ENCODE results near the gene AFF4. TPM values are rescaled to one million over a fixed set of nuclear protein-coding genes. Genes with fewer than 3 reads are reported as not detected.
A peak's percentile ranks its signal among the peaks of the same experiment; 100 is the strongest.
"Not testable (repeated sequence)": the region's sequence is repeated elsewhere in the genome, so short reads cannot be mapped to it uniquely, and the experiment has no call there.

Gene AFF4
- polyA plus RNA-seq, 1 donor = 44.0 TPM

- no peak for DNase-seq
Observed at GRCh38 chr5:132884548-132884947, 78.9 kb downstream of the AFF4 start.

DNA sequence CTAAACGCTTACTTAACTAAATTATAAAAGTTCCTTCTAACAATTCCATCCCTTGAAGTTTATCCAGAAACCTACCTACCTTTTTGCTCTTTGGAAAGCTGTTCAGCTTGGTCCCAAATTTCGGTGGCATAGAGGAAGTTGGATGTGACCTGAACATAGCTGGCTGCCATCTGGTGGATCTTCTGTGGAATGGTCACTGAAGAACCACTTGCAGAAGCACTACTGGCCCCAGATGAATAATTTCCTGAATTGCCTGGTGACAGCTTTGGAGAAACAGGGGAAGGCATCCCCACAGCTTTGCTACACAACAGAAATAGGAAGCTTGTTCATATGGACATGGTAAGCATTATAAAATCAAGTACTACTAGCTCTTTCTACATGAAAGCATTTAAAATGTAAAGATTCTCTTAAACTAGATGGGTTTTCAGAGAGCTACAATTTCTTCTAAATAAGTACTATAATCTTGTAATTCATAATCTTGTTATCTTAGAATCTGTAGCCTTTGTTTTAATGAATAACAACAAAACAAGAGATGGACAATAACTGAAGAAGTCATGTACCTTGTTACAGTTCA lies 80.1 kb downstream of the AFF4 start:
- peak; percentile 26 for DNase-seq

- no peak for DNase-seq
Observed at GRCh38 chr5:132877938-132878337, 85.5 kb downstream of the AFF4 start.

- DNase-seq = no peak
Observed at GRCh38 chr5:132877466-132877865, 86.0 kb downstream of the AFF4 start.

DNA sequence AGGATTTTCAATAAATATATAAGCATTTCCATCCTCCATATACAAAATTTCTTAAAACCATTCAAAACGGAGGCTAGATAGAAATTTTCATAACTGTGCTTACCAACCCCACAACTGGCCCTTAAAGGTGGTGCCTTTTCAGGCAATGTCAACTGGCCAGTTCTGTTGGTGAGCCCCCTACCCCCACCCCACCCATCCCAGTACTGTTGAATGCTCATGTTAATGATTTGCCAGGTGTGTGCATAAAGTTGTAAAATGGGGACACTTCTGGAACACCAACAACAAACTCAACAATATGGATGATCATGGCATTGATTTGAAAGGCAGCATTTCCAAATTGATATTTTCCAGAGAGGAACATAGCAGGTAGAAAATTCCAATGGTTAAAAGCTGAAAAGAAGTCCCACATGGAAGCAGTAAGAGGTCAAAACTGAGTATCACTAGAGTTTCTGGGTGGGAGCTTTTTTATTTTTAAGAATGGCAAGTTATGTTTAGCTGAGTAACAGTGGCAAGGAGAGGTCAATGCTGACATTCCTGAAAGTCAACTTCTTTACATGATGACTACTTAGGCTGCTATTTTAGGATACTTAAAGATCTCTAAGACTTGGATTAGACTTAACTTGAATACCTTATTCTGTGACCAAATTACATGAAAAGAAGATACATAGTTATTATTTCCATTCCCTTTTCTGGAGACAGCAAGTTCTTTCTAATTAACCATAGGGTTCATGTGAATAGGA lies 87.2 kb downstream of the AFF4 start:
- DNase-seq = no peak

DNA sequence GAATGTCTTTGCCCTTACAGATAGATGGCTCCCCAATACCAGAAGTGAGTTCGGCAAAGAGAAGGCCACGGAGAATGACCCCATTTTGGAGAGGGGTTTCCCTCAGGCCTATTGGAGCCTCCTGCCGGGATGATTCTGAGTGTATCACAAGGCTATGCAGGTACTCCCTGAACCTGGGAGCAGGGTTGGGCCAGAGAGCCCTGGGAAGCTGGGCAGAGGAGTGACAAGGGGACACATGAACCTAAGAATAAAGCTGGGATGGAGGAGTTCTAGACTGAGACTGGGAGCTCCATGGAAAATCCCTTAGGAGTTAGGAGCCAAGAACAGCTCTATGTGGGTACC lies 89.5 kb downstream of the AFF4 start:
- no peak for DNase-seq

GRCh38 chr5:132873119-132873929 lies 90.1 kb downstream of the AFF4 start, which contains the start of gene LEAP2:
Gene LEAP2 (plus strand): TSS chr5:132873668. CDS start chr5:132873695, 27 bp downstream.
- no peak for DNase-seq

GRCh38 chr5:132872788-132873118 lies 90.7 kb downstream of the AFF4 start:
- DNase-seq = no peak

- DNase-seq = no peak
Observed at GRCh38 chr5:132871459-132872284, 91.8 kb downstream of the AFF4 start.

DNA sequence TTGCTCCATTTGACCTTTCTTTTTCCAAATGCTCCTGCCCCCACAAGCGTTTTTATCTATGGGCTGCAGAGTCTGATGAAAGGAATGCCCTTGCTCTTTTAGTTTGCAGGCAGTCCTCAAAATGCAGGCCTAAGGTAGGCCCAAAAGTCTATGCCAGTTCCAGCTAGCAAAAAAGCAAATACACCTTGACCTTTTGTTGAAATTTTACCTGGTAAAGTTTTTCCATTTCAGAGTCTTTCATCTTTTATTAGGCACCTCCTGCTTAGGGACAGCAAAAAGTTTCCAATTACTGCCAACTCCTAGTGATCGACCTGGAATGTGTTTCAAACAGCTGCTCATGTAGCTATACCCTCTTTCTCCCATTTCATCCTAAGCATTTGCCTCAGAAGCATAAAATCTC lies 92.6 kb downstream of the AFF4 start:
- DNase-seq = no peak

GRCh38 chr5:132868754-132869153 lies 94.7 kb downstream of the AFF4 start:
- no peak for DNase-seq

DNA sequence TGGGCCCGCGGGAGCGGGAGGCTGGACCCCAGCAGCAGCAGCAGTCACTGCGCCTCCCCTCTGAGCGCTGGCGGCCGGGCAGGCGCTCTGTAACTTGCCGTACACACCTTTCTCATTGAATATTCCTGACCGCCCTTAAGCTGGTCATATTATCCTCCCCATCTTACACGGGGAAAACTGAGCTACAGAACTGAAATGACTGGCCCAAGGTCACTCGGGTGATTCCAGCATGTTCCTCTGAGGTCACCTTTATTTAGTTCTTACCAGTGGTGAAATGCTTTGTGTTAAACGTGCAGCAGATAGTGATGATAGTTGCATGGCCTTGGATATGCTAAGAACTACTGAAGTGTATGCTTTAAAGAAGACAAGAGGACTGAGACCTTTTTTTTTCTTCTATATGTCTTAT lies 96.4 kb downstream of the AFF4 start:
- no peak for DNase-seq

- DNase-seq = peak; percentile 98
Observed at GRCh38 chr5:132866342-132867045, 96.9 kb downstream of the AFF4 start, which contains the start of the genes GDF9 and UQCRQ. Gene GDF9 (minus strand): TSS chr5:132866469. CDS start chr5:132864533, 1,936 bp downstream. Gene UQCRQ (plus strand): TSS chr5:132866642. CDS start chr5:132866882, 240 bp downstream.

- no peak for DNase-seq
Observed at GRCh38 chr5:132865668-132866341, 97.6 kb downstream of the AFF4 start.

DNA sequence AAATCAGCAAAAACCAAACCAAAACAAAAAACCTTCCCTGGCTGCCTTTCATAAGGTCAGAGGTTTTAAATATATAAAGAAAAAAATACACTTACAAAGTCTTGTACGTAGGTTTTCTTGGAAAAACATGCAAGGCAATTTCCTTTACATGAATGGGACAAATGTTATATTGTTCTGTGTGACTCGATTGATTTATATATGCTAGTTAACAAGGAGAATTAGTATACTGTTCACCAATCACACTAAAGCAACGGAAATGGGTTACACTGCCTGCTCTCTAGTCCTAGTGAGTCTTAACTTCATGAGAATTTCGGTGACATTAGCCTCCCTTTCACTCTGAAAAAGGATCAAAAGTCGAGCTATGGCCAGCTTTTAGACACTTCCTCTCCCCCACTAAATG lies 102.7 kb downstream of the AFF4 start:
- DNase-seq = no peak

GRCh38 chr5:132859889-132860437 lies 103.5 kb downstream of the AFF4 start:
- DNase-seq = no peak

DNA sequence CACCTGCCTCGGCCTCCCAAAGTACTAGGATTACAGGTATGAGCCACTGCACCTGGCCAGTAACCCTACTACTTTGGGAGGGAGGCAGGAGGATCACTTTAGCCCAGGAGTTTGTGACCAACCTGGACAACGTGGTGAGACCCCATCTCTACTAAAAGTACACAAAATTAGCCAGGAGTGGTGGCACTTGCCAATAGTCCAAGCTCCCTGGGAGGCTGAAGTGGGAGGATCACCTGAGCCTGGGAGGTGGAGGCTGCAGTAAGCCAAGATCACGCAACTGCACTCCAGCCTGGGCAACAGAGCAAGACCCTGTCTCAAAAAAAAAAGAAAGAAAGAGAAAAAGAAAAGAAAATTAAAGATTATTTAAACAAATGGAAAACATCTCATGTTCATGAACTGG lies 107.4 kb downstream of the AFF4 start:
- no peak for DNase-seq

DNA sequence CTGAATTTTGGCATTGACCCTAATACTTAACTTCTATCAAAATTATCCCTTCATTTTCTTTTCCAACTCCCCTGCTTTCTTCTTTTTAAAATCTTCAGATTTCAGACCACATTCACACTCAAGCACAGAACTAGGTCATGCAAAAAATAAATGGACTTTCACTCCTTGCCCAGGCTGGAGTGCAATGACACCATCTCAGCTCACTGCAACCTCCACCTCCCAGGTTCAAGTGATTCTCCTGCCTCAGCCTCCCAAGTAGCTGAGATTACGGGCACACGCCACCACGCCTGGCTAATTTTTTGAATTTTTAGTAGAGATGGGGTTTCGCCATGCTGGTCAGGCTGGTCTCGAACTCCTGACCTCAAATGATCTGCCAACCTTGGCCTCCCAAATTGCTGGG lies 108.4 kb downstream of the AFF4 start:
- DNase-seq = not testable (repeated sequence)

- no peak for DNase-seq
Observed at GRCh38 chr5:132854301-132854700, 109.1 kb downstream of the AFF4 start.

DNA sequence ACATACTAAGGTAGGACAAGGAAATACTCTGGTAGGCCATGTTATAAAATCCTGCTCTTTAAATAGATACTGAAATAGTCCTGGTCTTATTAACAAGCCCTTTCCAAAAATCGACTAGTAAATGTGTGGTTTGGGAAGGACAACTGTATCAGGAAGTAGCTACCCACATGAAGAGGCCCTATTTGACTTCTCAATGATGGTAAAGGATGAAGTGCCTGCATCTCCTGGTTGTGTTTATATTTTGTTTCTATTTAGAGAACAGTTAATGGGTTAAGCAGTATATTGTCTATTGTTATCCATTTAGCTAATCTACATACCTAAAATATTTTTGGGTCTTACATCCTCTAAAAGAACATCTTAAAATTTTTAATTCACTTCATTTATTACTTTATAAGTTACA lies 109.6 kb downstream of the AFF4 start:
- DNase-seq = no peak

- no peak for DNase-seq
Observed at GRCh38 chr5:132853323-132853722, 110.1 kb downstream of the AFF4 start.
